Nephron progenitor cell (in vitro differentiated cells): ENCODE results near the gene MAG.

Experiments
- DNase-seq: peaks from one replicate; pipeline ENCODE4 v3.0.0; 2021
- H3K27ac Mint-ChIP-seq: 2 replicates; pipeline ENCODE4 v1.8.0; 2021; ENCODE audit warnings: mild to moderate bottlenecking, moderate library complexity, mixed read lengths
- H3K27me3 Mint-ChIP-seq: 2 replicates; pipeline ENCODE4 v1.8.0; 2021; ENCODE audit warnings: mild to moderate bottlenecking, low read depth, mixed read lengths; ENCODE audit not compliant: poor library complexity
- H3K36me3 Mint-ChIP-seq: 2 replicates; pipeline ENCODE4 v1.8.0; 2021; ENCODE audit warnings: low read depth, mixed read lengths
- H3K4me1 Mint-ChIP-seq: 2 replicates; pipeline ENCODE4 v1.8.0; 2021; ENCODE audit warnings: mixed read lengths
- H3K4me3 Mint-ChIP-seq: 2 replicates; pipeline ENCODE4 v1.8.0; 2021; ENCODE audit warnings: mild to moderate bottlenecking, moderate library complexity, mixed read lengths
- H3K9me3 Mint-ChIP-seq: 2 replicates; pipeline ENCODE4 v1.8.0; 2021; ENCODE audit warnings: mild to moderate bottlenecking, moderate library complexity, mixed read lengths
- TF ChIP-seq, protein P1 (sequence below): fragments of 200-600 bp; sonication (generic); IDR thresholded peaks from 2 replicates; pipeline ENCODE4 v1.5.0; 2021; ENCODE audit warnings: antibody characterized with exemption

Gene MAG

DNA sequence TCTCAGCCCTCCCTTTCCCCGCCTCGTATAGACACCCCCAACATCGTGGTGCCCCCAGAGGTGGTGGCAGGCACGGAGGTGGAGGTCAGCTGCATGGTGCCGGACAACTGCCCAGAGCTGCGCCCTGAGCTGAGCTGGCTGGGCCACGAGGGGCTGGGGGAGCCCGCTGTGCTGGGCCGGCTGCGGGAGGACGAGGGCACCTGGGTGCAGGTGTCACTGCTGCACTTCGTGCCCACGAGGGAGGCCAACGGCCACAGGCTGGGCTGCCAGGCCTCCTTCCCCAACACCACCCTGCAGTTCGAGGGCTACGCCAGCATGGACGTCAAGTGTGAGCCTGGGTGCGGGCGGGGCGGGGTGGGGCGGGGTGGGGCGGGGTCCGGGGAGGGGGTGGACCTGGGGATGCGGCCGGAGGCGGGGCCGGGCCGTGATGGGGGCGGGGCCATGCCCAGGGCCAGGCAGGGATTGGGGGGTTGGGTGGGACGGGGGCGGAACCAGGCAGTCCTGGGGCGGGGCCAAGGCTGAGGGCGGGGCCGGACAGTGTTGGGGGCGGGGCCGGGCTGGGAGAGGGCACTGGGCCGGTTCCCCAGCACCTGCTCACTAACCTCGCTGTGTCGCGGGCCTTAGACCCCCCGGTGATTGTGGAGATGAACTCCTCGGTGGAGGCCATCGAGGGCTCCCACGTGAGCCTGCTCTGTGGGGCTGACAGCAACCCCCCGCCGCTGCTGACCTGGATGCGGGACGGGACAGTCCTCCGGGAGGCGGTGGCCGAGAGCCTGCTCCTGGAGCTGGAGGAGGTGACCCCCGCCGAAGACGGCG lies 7.8 kb downstream of the MAG start:
- TF ChIP-seq, protein P1, sequence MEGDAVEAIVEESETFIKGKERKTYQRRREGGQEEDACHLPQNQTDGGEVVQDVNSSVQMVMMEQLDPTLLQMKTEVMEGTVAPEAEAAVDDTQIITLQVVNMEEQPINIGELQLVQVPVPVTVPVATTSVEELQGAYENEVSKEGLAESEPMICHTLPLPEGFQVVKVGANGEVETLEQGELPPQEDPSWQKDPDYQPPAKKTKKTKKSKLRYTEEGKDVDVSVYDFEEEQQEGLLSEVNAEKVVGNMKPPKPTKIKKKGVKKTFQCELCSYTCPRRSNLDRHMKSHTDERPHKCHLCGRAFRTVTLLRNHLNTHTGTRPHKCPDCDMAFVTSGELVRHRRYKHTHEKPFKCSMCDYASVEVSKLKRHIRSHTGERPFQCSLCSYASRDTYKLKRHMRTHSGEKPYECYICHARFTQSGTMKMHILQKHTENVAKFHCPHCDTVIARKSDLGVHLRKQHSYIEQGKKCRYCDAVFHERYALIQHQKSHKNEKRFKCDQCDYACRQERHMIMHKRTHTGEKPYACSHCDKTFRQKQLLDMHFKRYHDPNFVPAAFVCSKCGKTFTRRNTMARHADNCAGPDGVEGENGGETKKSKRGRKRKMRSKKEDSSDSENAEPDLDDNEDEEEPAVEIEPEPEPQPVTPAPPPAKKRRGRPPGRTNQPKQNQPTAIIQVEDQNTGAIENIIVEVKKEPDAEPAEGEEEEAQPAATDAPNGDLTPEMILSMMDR, result no peak
- Mint-ChIP-seq H3K4me1 (peaks cover 8% of the 10 kb centered on the region), H3K36me3 (no peaks in the 10 kb centered on the region), H3K4me3 (no peak overlapping the region), H3K9me3 (no peaks in the 10 kb centered on the region), H3K27me3 (peaks cover 3% of the 10 kb centered on the region), H3K27ac (no peak overlapping the region)
- DNase-seq, result peak; percentile 45

DNA sequence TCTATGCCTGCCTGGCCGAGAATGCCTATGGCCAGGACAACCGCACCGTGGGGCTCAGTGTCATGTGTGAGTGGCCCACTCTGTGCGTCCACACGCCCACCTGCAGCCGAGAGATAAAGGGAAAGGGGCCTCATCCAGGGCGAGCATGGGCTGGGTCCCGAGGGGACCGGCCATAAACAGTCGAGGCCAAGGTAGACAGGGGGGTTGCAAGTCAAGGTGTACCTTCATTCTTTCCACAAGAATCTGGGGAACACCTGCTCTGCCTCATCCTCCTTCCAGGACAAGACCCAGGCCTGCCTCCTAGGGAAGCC lies 8.3 kb downstream of the MAG start:
- H3K27ac Mint-ChIP-seq, result no peak overlapping the region
- peaks cover 12% of the 10 kb centered on the region for H3K4me1 Mint-ChIP-seq
- H3K9me3 Mint-ChIP-seq, result no peaks in the 10 kb centered on the region
- DNase-seq, result no peak
- no peaks in the 10 kb centered on the region for H3K36me3 Mint-ChIP-seq
- peaks cover 3% of the 10 kb centered on the region for H3K27me3 Mint-ChIP-seq
- H3K4me3 Mint-ChIP-seq, result no peak overlapping the region
- TF ChIP-seq, protein P1, result no peak

DNA sequence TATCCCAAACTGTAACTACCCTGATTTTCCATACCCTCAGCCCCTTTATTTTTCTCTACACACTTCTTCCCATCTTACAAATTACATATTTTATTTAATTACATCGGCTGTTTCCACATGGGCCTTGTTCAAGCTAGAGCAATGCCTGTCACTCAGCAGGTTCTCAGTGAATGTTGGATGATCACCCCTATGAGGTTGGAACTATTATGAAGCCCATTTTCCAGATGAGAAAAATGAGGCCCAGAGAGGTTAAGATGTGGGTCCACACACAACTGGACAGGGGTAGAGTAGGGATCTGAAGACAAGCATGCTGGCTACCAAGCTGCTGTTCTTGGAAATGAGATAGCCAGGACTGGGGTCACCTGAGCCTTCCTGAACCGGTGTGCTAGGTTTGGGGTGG lies 10.0 kb downstream of the MAG start:
- peaks cover 24% of the 10 kb centered on the region for H3K4me1 Mint-ChIP-seq
- no peak for DNase-seq
- H3K27ac Mint-ChIP-seq, result no peak overlapping the region
- no peak overlapping the region for H3K4me3 Mint-ChIP-seq
- H3K36me3 Mint-ChIP-seq, result no peaks in the 10 kb centered on the region
- H3K9me3 Mint-ChIP-seq, result no peaks in the 10 kb centered on the region
- TF ChIP-seq, protein P1, result no peak
- H3K27me3 Mint-ChIP-seq, result peaks cover 8% of the 10 kb centered on the region

DNA sequence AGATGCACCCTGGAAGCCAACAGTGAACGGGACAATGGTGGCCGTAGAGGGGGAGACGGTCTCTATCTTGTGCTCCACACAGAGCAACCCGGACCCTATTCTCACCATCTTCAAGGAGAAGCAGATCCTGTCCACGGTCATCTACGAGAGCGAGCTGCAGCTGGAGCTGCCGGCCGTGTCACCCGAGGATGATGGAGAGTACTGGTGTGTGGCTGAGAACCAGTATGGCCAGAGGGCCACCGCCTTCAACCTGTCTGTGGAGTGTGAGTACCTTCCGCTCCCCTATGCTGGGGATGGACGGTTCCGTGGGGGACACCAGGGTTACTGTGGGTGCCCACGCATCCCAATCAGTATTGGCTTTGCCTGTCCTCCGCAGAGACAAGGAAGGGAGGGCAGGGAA lies 10.5 kb downstream of the MAG start:
- Mint-ChIP-seq H3K27me3 (peaks cover 9% of the 10 kb centered on the region), H3K27ac (no peak overlapping the region), H3K4me1 (peaks cover 29% of the 10 kb centered on the region), H3K4me3 (no peak overlapping the region), H3K36me3 (no peaks in the 10 kb centered on the region), H3K9me3 (no peaks in the 10 kb centered on the region)
- no peak for DNase-seq
- TF ChIP-seq, protein P1, result no peak

DNA sequence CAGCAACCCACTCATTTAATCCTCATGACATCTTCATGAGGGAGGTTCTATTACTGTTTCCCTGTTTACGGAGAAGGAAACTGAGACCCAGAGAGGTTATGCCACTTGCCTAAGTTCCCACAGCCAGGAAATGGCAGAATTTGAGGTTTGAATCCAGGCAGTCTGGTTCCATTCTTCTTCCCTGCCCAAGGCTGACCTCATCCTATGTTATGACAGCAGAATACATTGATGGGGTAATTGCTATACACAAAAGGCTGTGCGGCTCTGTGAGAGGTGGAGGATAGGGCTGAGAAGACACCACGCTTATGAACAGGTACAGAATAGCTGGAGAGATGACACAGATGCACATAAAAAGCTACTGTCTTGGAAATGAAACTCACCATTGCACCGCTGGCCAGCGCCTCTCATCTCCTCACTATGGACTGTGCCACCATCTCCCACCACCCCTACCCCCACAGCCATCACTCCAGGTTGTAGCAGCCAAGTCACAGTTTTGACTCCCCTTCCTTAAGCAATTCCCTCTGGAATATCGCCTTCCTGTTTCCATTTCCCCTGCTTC lies 11.5 kb downstream of the MAG start:
- Mint-ChIP-seq H3K4me3 (no peak overlapping the region), H3K9me3 (no peaks in the 10 kb centered on the region), H3K27ac (no peak overlapping the region), H3K36me3 (no peaks in the 10 kb centered on the region), H3K4me1 (peaks cover 39% of the 10 kb centered on the region), H3K27me3 (peaks cover 9% of the 10 kb centered on the region)
- TF ChIP-seq, protein P1, result no peak
- no peak for DNase-seq

DNA sequence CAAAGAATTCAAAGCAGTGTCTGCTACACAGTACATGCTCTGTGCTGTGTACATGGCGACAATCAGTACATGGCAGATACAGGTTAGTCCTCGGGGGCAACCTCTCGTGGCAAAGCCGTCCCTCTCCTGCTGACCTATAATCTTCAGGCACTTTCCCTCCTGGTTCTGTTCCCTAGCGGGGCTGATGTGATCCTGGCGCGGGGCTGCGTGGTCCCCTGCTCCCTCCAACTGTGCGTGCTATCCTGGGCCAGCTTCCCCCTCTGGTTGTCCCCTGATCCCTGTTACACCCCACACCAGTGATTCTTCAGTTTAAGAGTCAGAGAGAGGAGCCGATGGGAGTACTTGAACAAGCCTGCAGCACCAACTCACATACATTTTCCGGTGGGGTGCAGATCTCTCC lies 12.1 kb downstream of the MAG start:
- peaks cover 9% of the 10 kb centered on the region for H3K27me3 Mint-ChIP-seq
- H3K36me3 Mint-ChIP-seq, result no peaks in the 10 kb centered on the region
- TF ChIP-seq, protein P1, result no peak
- DNase-seq, result no peak
- H3K4me1 Mint-ChIP-seq, result peaks cover 45% of the 10 kb centered on the region
- H3K27ac Mint-ChIP-seq, result no peak overlapping the region
- no peaks in the 10 kb centered on the region for H3K9me3 Mint-ChIP-seq
- no peak overlapping the region for H3K4me3 Mint-ChIP-seq
